ENCODE measurements around the gene NCKAP5.

Gene NCKAP5

GRCh38 chr2:132911726-132912724 lies 656.2 kb downstream of the NCKAP5 start:
- H3K4me3 ChIP-seq (ENCODE audit: low read depth, low read length): no peak overlapping the region
- TF ChIP-seq CTCF (IDR thresholded peaks at IDR 0.05; ENCODE audit: low read depth, low read length) (no peak), MAX (IDR thresholded peaks at IDR 0.05; ENCODE audit: low read depth, low read length) (no peak), MYC (IDR thresholded peaks at IDR 0.05; ENCODE audit: low read depth, low read length) (no peak), POLR2A (IDR thresholded peaks at IDR 0.05; ENCODE audit: extremely low read depth, insufficient read length) (no peak)
- no peak for DNase-seq (ENCODE audit: low read depth)

- no peak overlapping the region for H3K4me3 ChIP-seq (ENCODE audit: low read depth, low read length)
- DNase-seq (ENCODE audit: low read depth): no peak
- no peak for TF ChIP-seq CTCF (IDR thresholded peaks at IDR 0.05; ENCODE audit: low read depth, low read length)
- TF ChIP-seq MAX (IDR thresholded peaks at IDR 0.05; ENCODE audit: low read depth, low read length): no peak
- TF ChIP-seq POLR2A (IDR thresholded peaks at IDR 0.05; ENCODE audit: extremely low read depth, insufficient read length): no peak
- TF ChIP-seq MYC (IDR thresholded peaks at IDR 0.05; ENCODE audit: low read depth, low read length): no peak
These were observed 657.8 kb downstream of the NCKAP5 start for GRCh38 chr2:132910432-132910831.

- TF ChIP-seq POLR2A (IDR thresholded peaks at IDR 0.05; ENCODE audit: extremely low read depth, insufficient read length): no peak
- H3K4me3 ChIP-seq (ENCODE audit: low read depth, low read length): no peak overlapping the region
- no peak for DNase-seq (ENCODE audit: low read depth)
These were observed 658.8 kb downstream of the NCKAP5 start for GRCh38 chr2:132909427-132909826.

- DNase-seq (ENCODE audit: low read depth): no peak
- no peak for TF ChIP-seq MAX (IDR thresholded peaks at IDR 0.05; ENCODE audit: low read depth, low read length)
- no peak for TF ChIP-seq CTCF (IDR thresholded peaks at IDR 0.05; ENCODE audit: low read depth, low read length)
- no peak for TF ChIP-seq POLR2A (IDR thresholded peaks at IDR 0.05; ENCODE audit: extremely low read depth, insufficient read length)
- TF ChIP-seq MYC (IDR thresholded peaks at IDR 0.05; ENCODE audit: low read depth, low read length): no peak
- H3K4me3 ChIP-seq (ENCODE audit: low read depth, low read length): no peak overlapping the region
These were observed 664.0 kb downstream of the NCKAP5 start for GRCh38 chr2:132904142-132904842.

- DNase-seq (ENCODE audit: low read depth): no peak
- TF ChIP-seq CTCF (IDR thresholded peaks at IDR 0.05; ENCODE audit: low read depth, low read length) (no peak), MYC (IDR thresholded peaks at IDR 0.05; ENCODE audit: low read depth, low read length) (no peak), MAX (IDR thresholded peaks at IDR 0.05; ENCODE audit: low read depth, low read length) (no peak), POLR2A (IDR thresholded peaks at IDR 0.05; ENCODE audit: extremely low read depth, insufficient read length) (no peak)
These were observed 665.6 kb downstream of the NCKAP5 start for GRCh38 chr2:132902626-132903025.

GRCh38 chr2:132901661-132902060 lies 666.6 kb downstream of the NCKAP5 start:
- no peak overlapping the region for H3K4me3 ChIP-seq (ENCODE audit: low read depth, low read length)
- DNase-seq (ENCODE audit: low read depth): no peak
- no peak for TF ChIP-seq MAX (IDR thresholded peaks at IDR 0.05; ENCODE audit: low read depth, low read length)

More at GRCh38 chr2:132902626-132903025, 665.6 kb downstream of the NCKAP5 start:
- H3K4me3 ChIP-seq (ENCODE audit: low read depth, low read length): no peak overlapping the region

Data from NB4 (cell line).